Measurements from ENCODE around the gene ABAT.

Gene ABAT

DNA sequence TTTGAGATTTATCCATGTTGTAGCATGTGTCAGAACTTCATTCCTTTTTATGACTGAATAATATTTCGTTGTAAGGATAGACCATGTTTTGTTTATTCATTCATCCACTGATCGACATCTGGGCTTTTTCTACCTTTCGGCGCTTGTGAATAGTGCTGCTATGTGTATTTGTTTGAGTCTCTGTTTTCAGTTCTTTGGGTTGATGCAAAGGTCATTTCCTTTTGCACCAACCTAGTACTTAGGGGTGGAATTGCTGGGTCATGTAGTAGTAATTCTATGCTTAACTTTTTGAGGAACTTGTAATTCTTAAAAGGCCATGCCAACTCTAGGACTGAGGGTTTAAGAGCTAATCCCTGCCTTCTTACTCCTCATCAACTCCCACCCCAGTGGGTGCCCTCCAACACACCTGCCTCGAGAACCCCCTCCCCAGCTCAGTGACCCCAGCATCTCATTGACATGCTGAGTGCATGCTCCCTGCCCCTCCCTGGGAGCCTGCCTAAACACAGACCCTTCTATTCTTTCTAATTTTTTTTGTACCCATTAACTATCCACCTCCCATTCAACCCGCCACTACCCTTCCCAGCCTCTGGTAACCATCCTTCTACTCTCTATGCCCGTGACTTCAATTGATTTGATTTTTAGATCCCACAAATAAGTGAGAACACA, 51.2 kb downstream of the ABAT start:
- CTCF ChIA-PET, result no interaction called here
- DNase-seq (ENCODE audit: low spot score), result no peak
- no peak overlapping the region for H3K27ac ChIP-seq
- no peak for TF ChIP-seq CTCF (conservative IDR thresholded peaks at IDR 0.05; ENCODE audit: low read depth)
- POLR2A ChIA-PET (ENCODE audit: low non-redundant PET), result interaction anchor here (0.6 kb wide), 1 partner anchor 72 kb away, joined by 3 read pairs; no protein-coding TSS in a partner anchor

DNA sequence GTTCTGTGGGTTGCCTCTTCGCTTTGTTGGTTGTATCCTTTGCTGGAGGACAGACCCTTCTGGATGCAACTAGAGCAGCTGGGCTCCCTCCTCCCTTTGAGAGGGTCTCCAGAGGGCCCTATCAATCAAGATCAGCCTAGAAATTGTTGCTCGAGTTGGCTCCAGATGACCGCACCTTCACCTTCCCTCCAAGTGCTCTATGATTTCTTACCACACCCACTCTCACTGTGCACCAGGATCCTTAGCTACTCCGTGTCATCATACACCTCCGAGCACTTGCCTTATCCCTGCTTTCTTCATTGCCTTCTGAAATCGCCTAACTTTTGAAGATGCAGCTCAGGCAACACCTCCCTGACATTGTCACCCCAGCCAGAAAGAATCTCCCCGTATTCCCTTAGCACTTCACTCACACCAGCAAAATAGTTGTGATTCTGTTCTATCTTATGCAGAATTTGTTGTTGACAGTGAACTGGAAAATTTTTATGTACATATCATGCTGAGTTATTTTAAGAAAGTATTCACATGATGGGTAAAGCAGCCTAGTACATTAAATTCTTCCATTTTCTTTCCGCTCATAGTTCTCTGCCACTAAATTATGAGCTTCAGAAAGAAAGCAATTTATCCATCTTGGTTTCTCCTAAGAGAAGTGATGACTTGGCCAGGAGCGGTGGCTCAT, 52.9 kb downstream of the ABAT start:
- CTCF ChIA-PET, result interaction anchor here (0.6 kb wide), 1 partner anchor 13 kb away, joined by 3 read pairs; no protein-coding TSS in a partner anchor
- DNase-seq (ENCODE audit: low spot score), result no peak
- TF ChIP-seq CTCF (conservative IDR thresholded peaks at IDR 0.05; ENCODE audit: low read depth), result no peak
- POLR2A ChIA-PET (ENCODE audit: low non-redundant PET), result no interaction called here
- no peak overlapping the region for H3K27ac ChIP-seq

- TF ChIP-seq CTCF (conservative IDR thresholded peaks at IDR 0.05; ENCODE audit: low read depth), result no peak
- ChIA-PET CTCF (no interaction called here), POLR2A (ENCODE audit: low non-redundant PET) (no interaction called here)
- no peak for DNase-seq (ENCODE audit: low spot score)
- no peak overlapping the region for H3K27ac ChIP-seq
Measured at GRCh38 chr16:8727857-8728618, 53.6 kb downstream of the ABAT start.

GRCh38 chr16:8729779-8730334, 55.4 kb downstream of the ABAT start:
- ChIA-PET CTCF (interaction anchor here (0.5 kb wide), 1 partner anchor 20 kb away, joined by 3 read pairs; no protein-coding TSS in a partner anchor), POLR2A (ENCODE audit: low non-redundant PET) (no interaction called here)
- no peak for DNase-seq (ENCODE audit: low spot score)
- no peak for TF ChIP-seq CTCF (conservative IDR thresholded peaks at IDR 0.05; ENCODE audit: low read depth)
- peak overlapping the region; percentile 71 for H3K27ac ChIP-seq

GRCh38 chr16:8730335-8730915, 56.0 kb downstream of the ABAT start:
- ChIA-PET CTCF (interaction anchor here (0.5 kb wide), 1 partner anchor 20 kb away, joined by 3 read pairs; no protein-coding TSS in a partner anchor), POLR2A (ENCODE audit: low non-redundant PET) (no interaction called here)

More at GRCh38 chr16:8730335-8730915, 56.0 kb downstream of the ABAT start:
- TF ChIP-seq CTCF (conservative IDR thresholded peaks at IDR 0.05; ENCODE audit: low read depth), result no peak
- peak; percentile 79 for DNase-seq (ENCODE audit: low spot score)
- H3K27ac ChIP-seq, result peak overlapping the region; percentile 71
